22Rv1 (cell line): ENCODE data around the gene TSC22D1.
"Not testable (repeated sequence)": the region's sequence is repeated elsewhere in the genome, so short reads cannot be mapped to it uniquely, and the experiment has no call there.

Source experiments
- H3K27ac ChIP-seq: fragments of 450-650 bp; 2 replicates; pipeline ENCODE4 v1.5.1; 2017
- CTCF ChIP-seq: fragments of 450-650 bp; IDR thresholded peaks from 2 replicates; pipeline ENCODE4 v1.5.1; 2017; ENCODE audit warnings: mild to moderate bottlenecking
- ZFX ChIP-seq: fragments of 450-650 bp; IDR thresholded peaks from 2 replicates; pipeline ENCODE4 v1.6.1; 2017; ENCODE audit warnings: antibody characterized with exemption, borderline replicate concordance

TSC22D1 gene

GRCh38 chr13:44566601-44567000 is 9.5 kb downstream of the TSC22D1 start:
- TF ChIP-seq CTCF (no peak), ZFX (no peak)
- no peak overlapping the region for H3K27ac ChIP-seq

DNA sequence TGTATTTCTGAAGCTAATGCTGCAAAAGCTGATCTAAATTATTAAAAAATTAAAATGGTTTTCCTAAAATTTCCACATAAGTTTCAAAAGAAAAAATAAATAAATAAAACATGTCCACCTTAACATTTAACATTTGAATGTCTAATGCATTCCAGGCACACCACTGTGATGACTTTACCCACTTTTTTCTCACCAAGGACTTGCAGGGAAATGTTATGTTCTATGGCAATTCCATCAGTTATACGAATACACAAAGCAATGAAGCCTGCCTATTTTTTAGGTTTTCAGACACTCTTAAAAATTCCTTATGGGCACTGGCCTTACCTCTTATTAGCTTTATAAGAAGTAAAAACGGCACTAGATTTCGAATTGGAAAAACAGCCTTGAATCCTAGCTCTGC is 10.2 kb downstream of the TSC22D1 start:
- no peak overlapping the region for H3K27ac ChIP-seq

GRCh38 chr13:44564936-44565335 is 11.2 kb downstream of the TSC22D1 start:
- no peak overlapping the region for H3K27ac ChIP-seq
- no peak for TF ChIP-seq CTCF
- no peak for TF ChIP-seq ZFX

More for the DNA sequence above, 10.2 kb downstream of the TSC22D1 start:
- TF ChIP-seq ZFX (no peak), CTCF (no peak)

GRCh38 chr13:44562853-44563252 is 13.3 kb downstream of the TSC22D1 start:
- H3K27ac ChIP-seq, result not testable (repeated sequence)

- no peak overlapping the region for H3K27ac ChIP-seq
- TF ChIP-seq CTCF, result no peak
- TF ChIP-seq ZFX, result no peak
These were observed 14.8 kb downstream of the TSC22D1 start for GRCh38 chr13:44561351-44561750.

DNA sequence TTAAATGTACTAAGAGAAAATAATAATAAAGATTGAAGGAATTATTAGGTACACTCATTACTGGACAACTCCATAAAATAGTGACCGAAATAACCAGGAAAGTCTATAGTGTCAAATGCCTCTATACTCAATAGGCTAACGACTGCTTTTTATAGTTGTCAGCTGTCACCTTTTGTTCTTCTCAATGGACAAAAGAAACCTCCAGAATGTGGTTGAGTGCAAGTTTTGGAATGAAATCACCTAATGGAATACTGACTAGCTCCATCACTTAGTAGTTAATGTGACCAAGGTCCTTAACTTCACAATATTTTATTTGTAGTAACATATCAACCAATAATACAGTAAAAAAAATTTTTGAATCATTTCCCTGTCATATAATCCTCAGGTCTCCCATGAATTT is 18.1 kb downstream of the TSC22D1 start:
- H3K27ac ChIP-seq, result no peak overlapping the region
- TF ChIP-seq ZFX (no peak), CTCF (no peak)

- TF ChIP-seq ZFX (no peak), CTCF (no peak)
These were observed 20.9 kb downstream of the TSC22D1 start for GRCh38 chr13:44555207-44555606.

GRCh38 chr13:44549476-44549875 is 26.7 kb downstream of the TSC22D1 start:
- no peak overlapping the region for H3K27ac ChIP-seq
- TF ChIP-seq CTCF (no peak), ZFX (no peak)

More at GRCh38 chr13:44555207-44555606, 20.9 kb downstream of the TSC22D1 start:
- no peak overlapping the region for H3K27ac ChIP-seq
